Cortex of kidney (tissue), 1 donor: ENCODE measurements around the gene DENND1A.

Experiments used
- DNase-seq: peaks from one replicate; lab custom pipeline; 2025; lab: John Stamatoyannopoulos, UW

The DENND1A gene

GRCh38 chr9:123354806-123355508 is 575.0 kb downstream of the DENND1A start:
- no peak for DNase-seq

GRCh38 chr9:123353984-123354591 is 575.8 kb downstream of the DENND1A start:
- DNase-seq, result no peak

GRCh38 chr9:123353041-123353440 is 576.9 kb downstream of the DENND1A start:
- DNase-seq, result no peak

GRCh38 chr9:123350590-123351310 is 579.2 kb downstream of the DENND1A start:
- no peak for DNase-seq

- DNase-seq, result no peak
Observed at GRCh38 chr9:123349691-123350480, 580.0 kb downstream of the DENND1A start.

- DNase-seq, result no peak
Observed at GRCh38 chr9:123349033-123349432, 580.9 kb downstream of the DENND1A start.

- DNase-seq, result no peak
Observed at GRCh38 chr9:123348317-123348992, 581.5 kb downstream of the DENND1A start.

- DNase-seq, result no peak
Observed at GRCh38 chr9:123347289-123348060, 582.5 kb downstream of the DENND1A start.

GRCh38 chr9:123346826-123347225 is 583.1 kb downstream of the DENND1A start:
- no peak for DNase-seq

GRCh38 chr9:123346026-123346425 is 583.9 kb downstream of the DENND1A start:
- DNase-seq, result no peak

- DNase-seq, result no peak
Observed at GRCh38 chr9:123345567-123345955, 584.4 kb downstream of the DENND1A start.

- no peak for DNase-seq
Observed at GRCh38 chr9:123344192-123344949, 585.6 kb downstream of the DENND1A start.

GRCh38 chr9:123343443-123344191 is 586.3 kb downstream of the DENND1A start:
- no peak for DNase-seq

GRCh38 chr9:123342247-123342646 is 587.7 kb downstream of the DENND1A start:
- DNase-seq, result no peak

GRCh38 chr9:123341816-123342215 is 588.1 kb downstream of the DENND1A start:
- DNase-seq, result no peak

GRCh38 chr9:123339666-123340510 is 590.0 kb downstream of the DENND1A start:
- DNase-seq, result no peak

- no peak for DNase-seq
Observed at GRCh38 chr9:123338710-123339665, 590.9 kb downstream of the DENND1A start.
